WTC11 (cell line): Measurements from ENCODE around the gene CAMKMT. TPM values are rescaled to one million over a fixed set of nuclear protein-coding genes. Genes with fewer than 3 reads are reported as not detected.

Experiments
- ATAC-seq: fragments of 200-7000 bp; cut with Tn5 transposase; 2 replicates; pipeline ENCODE4 v1.10.0; 2021; ENCODE audit warnings: mild to moderate bottlenecking, moderate library complexity
- CTCF ChIA-PET: fragments of 300-600 bp; sonication (Branson Sonifier 250); formaldehyde crosslinking; loops from one replicate; lab custom pipeline; 2021; ENCODE audit warnings: antibody characterized with exemption; lab: Charles Lee
- POLR2A ChIA-PET: fragments of 350-600 bp; sonication (Branson Sonifier 250); formaldehyde crosslinking; loops from one replicate; lab custom pipeline; 2021; ENCODE audit warnings: antibody characterized with exemption; lab: Charles Lee
- DNase-seq: peaks from one replicate; pipeline ENCODE4 v3.0.0; 2021; ENCODE audit warnings: low spot score
- H3K27ac Mint-ChIP-seq: 2 replicates; pipeline ENCODE4 v1.8.0; 2021; ENCODE audit warnings: mixed read lengths
- H3K27me3 Mint-ChIP-seq: 2 replicates; pipeline ENCODE4 v1.8.0; 2021; ENCODE audit warnings: low read depth, mild to moderate bottlenecking, moderate library complexity, mixed read lengths
- H3K36me3 Mint-ChIP-seq: 2 replicates; pipeline ENCODE4 v1.8.0; 2021; ENCODE audit warnings: mixed read lengths
- H3K4me1 Mint-ChIP-seq: 2 replicates; pipeline ENCODE4 v1.8.0; 2022; ENCODE audit warnings: mixed read lengths
- H3K4me3 Mint-ChIP-seq: 2 replicates; pipeline ENCODE4 v1.8.0; 2021; ENCODE audit warnings: mild to moderate bottlenecking, moderate library complexity, mixed read lengths
- H3K9me3 Mint-ChIP-seq: 2 replicates; pipeline ENCODE4 v1.8.0; 2021; ENCODE audit warnings: mixed read lengths
- CREM ChIP-seq: sonication (generic); formaldehyde crosslinking; IDR thresholded peaks from 2 replicates; pipeline ENCODE4 v1.8.1; 2022; ENCODE audit warnings: mild to moderate bottlenecking, missing genetic modification reagents, moderate library complexity
- ETV6 ChIP-seq: sonication (generic); formaldehyde crosslinking; IDR thresholded peaks from 2 replicates; pipeline ENCODE4 v1.8.1; 2022; ENCODE audit warnings: mild to moderate bottlenecking, missing genetic modification reagents
- FOXK1 ChIP-seq: sonication (generic); formaldehyde crosslinking; IDR thresholded peaks from 2 replicates; pipeline ENCODE4 v1.8.0; 2022; ENCODE audit warnings: mild to moderate bottlenecking, moderate library complexity, missing genetic modification reagents
- IRF2 ChIP-seq: sonication (generic); formaldehyde crosslinking; IDR thresholded peaks from 2 replicates; pipeline ENCODE4 v1.8.0; 2022; ENCODE audit warnings: low read depth, missing genetic modification reagents, borderline replicate concordance
- PRRX2 ChIP-seq: fragments of 250-450 bp; sonication (Bioruptor Pico); IDR thresholded peaks from 2 replicates; pipeline ENCODE4 v1.8.0; 2021; ENCODE audit warnings: mild to moderate bottlenecking
- SMAD4 ChIP-seq: sonication (generic); formaldehyde crosslinking; IDR thresholded peaks from 2 replicates; pipeline ENCODE4 v1.8.0; 2022; ENCODE audit warnings: mild to moderate bottlenecking, missing genetic modification reagents
- SP1 ChIP-seq: sonication (generic); formaldehyde crosslinking; conservative IDR thresholded peaks from 2 replicates; pipeline ENCODE4 v1.8.1; 2022; ENCODE audit warnings: missing genetic modification reagents
- TEAD1 ChIP-seq: sonication (generic); formaldehyde crosslinking; IDR thresholded peaks from 2 replicates; pipeline ENCODE4 v1.8.0; 2022; ENCODE audit warnings: mild to moderate bottlenecking, missing genetic modification reagents
- ZNF219 ChIP-seq: sonication (generic); formaldehyde crosslinking; IDR thresholded peaks from 2 replicates; pipeline ENCODE4 v1.8.0; 2023; ENCODE audit warnings: missing genetic modification reagents, mild to moderate bottlenecking, borderline replicate concordance
- ZNF423 ChIP-seq: fragments of 250-450 bp; sonication (Bioruptor Pico); IDR thresholded peaks from 2 replicates; pipeline ENCODE4 v2.1.2; 2022; ENCODE audit warnings: mild to moderate bottlenecking, moderate library complexity
- total RNA-seq: library from RNA; stranded (reverse); gene quantifications from 3 replicates; pipeline ENCODE4 v1.2.3, GENCODE V29; 2021
- TF ChIP-seq, protein P1 (sequence below): fragments of 250-450 bp; sonication (Bioruptor Pico); IDR thresholded peaks from 2 replicates; pipeline ENCODE4 v2.1.2; 2022; ENCODE audit warnings: mild to moderate bottlenecking, moderate library complexity
- TF ChIP-seq, protein P2 (sequence below): sonication (generic); formaldehyde crosslinking; IDR thresholded peaks from 2 replicates; pipeline ENCODE4 v1.8.0; 2022; ENCODE audit warnings: mild to moderate bottlenecking, missing genetic modification reagents
- TF ChIP-seq, protein P3 (sequence below): fragments of 250-450 bp; sonication (Bioruptor Pico); IDR thresholded peaks from 2 replicates; pipeline ENCODE4 v1.9.0; 2021; ENCODE audit warnings: mild to moderate bottlenecking, borderline replicate concordance
- TF ChIP-seq, protein P4 (sequence below): fragments of 250-450 bp; sonication (Bioruptor Pico); conservative IDR thresholded peaks from 2 replicates; pipeline ENCODE4 v1.9.0; 2021; ENCODE audit warnings: mild to moderate bottlenecking
- TF ChIP-seq, protein P5 (sequence below): sonication (generic); formaldehyde crosslinking; IDR thresholded peaks from 2 replicates; pipeline ENCODE4 v1.8.1; 2023; ENCODE audit warnings: mild to moderate bottlenecking, missing genetic modification reagents
- TF ChIP-seq, protein P6 (sequence below): sonication (generic); formaldehyde crosslinking; IDR thresholded peaks from 2 replicates; pipeline ENCODE4 v1.8.0; 2023; ENCODE audit warnings: missing genetic modification reagents

CAMKMT gene
- total RNA-seq, 1 experiment from 2014 or later = 20.6 TPM

DNA sequence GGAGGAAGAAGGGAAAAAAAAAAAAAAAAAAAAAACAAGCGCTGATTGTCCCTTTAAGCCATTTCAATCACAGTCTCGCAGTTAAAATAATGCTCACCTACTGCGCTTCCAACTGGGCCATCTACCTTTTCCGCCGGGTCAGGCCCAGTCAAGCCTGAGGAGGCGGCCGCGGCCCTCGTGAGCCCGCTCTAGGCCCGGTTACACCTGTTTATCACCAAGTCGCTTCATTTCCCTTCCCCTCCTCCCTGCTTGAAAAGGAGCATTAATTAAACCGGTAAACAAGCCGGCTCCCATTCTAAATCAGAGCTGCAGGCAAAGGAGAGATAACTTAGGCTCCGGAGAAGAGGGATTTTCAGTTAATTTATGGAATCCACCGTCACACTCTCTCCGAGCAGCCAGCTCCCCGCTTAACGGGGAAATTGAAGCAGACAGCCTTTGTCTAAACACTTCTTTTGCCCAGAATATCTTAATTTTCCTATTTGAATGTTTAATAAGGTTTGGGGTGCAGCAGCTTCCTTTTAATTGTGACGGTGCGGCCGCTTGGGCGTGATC, 439.6 kb downstream of the CAMKMT start:
- ChIA-PET POLR2A (interaction anchor here (0.8 to 3.6 kb wide), 3 partner anchors 11 to 148 kb away, joined by 3 to 26 read pairs (median 4); no protein-coding TSS in a partner anchor), CTCF (interaction anchor here (1.1 to 2.3 kb wide), 2 partner anchors 31 to 155 kb away, joined by 5 to 11 read pairs; no protein-coding TSS in a partner anchor)
- H3K27me3 Mint-ChIP-seq = peaks cover 40% of the 10 kb centered on the region
- TF ChIP-seq, protein P1, sequence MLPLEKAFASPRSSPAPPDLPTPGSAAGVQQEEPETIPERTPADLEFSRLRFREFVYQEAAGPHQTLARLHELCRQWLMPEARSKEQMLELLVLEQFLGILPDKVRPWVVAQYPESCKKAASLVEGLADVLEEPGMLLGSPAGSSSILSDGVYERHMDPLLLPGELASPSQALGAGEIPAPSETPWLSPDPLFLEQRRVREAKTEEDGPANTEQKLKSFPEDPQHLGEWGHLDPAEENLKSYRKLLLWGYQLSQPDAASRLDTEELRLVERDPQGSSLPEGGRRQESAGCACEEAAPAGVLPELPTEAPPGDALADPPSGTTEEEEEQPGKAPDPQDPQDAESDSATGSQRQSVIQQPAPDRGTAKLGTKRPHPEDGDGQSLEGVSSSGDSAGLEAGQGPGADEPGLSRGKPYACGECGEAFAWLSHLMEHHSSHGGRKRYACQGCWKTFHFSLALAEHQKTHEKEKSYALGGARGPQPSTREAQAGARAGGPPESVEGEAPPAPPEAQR (CRISPR knock-in tag) = no peak
- TF ChIP-seq ETV6 (CRISPR knock-in tag) = peak; percentile 29; the same call in 1 of the 2 replicates
- no peak for TF ChIP-seq CREM (CRISPR knock-in tag)
- TF ChIP-seq ZNF423 (CRISPR knock-in tag) = peak; percentile 88
- TF ChIP-seq FOXK1 (CRISPR knock-in tag) = peak; percentile 28; the same call in 1 of the 2 replicates
- TF ChIP-seq SP1 (CRISPR knock-in tag) = 0 out of 2 replicates have a peak, but pooled peaks have one; percentile 49
- peak; percentile 57; the same call in 1 of the 2 replicates for TF ChIP-seq TEAD1
- TF ChIP-seq, protein P2, sequence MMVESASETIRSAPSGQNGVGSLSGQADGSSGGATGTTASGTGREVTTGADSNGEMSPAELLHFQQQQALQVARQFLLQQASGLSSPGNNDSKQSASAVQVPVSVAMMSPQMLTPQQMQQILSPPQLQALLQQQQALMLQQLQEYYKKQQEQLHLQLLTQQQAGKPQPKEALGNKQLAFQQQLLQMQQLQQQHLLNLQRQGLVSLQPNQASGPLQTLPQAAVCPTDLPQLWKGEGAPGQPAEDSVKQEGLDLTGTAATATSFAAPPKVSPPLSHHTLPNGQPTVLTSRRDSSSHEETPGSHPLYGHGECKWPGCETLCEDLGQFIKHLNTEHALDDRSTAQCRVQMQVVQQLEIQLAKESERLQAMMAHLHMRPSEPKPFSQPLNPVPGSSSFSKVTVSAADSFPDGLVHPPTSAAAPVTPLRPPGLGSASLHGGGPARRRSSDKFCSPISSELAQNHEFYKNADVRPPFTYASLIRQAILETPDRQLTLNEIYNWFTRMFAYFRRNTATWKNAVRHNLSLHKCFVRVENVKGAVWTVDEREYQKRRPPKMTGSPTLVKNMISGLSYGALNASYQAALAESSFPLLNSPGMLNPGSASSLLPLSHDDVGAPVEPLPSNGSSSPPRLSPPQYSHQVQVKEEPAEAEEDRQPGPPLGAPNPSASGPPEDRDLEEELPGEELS (CRISPR knock-in tag) = peak; percentile 95; the same call in 1 of the 2 replicates
- H3K36me3 Mint-ChIP-seq = no peaks in the 10 kb centered on the region
- H3K9me3 Mint-ChIP-seq = no peaks in the 10 kb centered on the region
- H3K27ac Mint-ChIP-seq = peak overlapping the region; percentile 98
- H3K4me1 Mint-ChIP-seq = peaks cover 77% of the 10 kb centered on the region
- H3K4me3 Mint-ChIP-seq = peak overlapping the region; percentile 80
- peak; percentile 63 for ATAC-seq
- peak; percentile 73 for DNase-seq

DNA sequence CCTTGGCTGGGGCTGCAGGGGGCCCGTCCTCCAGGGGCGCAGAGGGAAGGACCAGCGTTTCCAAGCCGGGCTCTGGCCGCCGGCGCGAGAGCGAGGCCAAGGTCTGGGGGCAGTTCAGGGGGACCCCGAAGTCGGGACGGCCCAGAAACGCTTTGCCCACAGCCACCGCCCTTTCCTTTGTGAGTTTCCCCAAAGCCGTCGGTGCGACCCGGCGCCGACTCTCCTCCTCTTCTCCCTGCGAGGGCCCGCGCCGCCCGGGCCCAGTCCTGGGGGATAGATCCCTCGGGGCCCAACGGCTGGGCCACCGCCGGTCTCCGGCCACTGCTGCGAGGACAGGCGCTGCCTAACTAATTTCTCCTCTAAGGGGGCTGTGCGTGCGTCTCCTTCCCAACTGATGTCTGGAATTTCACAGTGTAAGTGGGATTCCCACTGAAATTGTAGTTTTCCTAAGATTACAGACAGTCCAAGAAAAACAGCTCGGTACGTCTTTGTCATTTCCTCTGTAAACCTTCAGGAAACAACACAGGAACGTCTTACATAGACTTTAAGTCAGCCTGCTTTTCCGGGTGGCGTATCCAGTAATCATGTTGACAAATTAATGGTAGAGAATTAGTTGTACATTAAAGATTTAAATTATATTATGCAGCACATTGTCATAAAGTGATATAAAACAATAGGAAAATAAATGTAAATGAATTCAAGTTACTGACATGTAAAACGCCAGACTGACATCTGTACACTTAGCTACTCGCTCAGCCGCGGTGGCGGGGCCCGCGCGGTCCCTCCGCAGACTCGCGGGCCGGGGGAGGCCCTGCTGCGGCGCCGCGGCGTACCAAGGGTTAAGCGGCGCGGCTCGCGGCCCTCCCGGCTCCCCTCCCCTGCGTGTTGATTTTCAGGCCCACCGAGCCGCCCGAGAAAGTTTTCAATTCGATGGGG, 440.4 kb downstream of the CAMKMT start:
- H3K4me3 Mint-ChIP-seq = peak overlapping the region; percentile 80
- POLR2A ChIA-PET = interaction anchor here (0.7 to 3.6 kb wide), 5 partner anchors 12 to 148 kb away, joined by 3 to 26 read pairs (median 5); no protein-coding TSS in a partner anchor
- peaks cover 47% of the 10 kb centered on the region for H3K27me3 Mint-ChIP-seq
- H3K27ac Mint-ChIP-seq = peak overlapping the region; percentile 98
- DNase-seq (peak; percentile 54), ATAC-seq (peak; percentile 10)
- H3K4me1 Mint-ChIP-seq = peaks cover 84% of the 10 kb centered on the region
- H3K9me3 Mint-ChIP-seq = no peaks in the 10 kb centered on the region
- CTCF ChIA-PET = interaction anchor here (0.8 to 2.3 kb wide), 11 partner anchors 12 to 325 kb away, joined by 3 to 11 read pairs (median 5); no protein-coding TSS in a partner anchor
- H3K36me3 Mint-ChIP-seq = no peaks in the 10 kb centered on the region
- TF ChIP-seq PRRX2 (CRISPR knock-in tag) (no peak), CREM (CRISPR knock-in tag) (no peak), ZNF219 (CRISPR knock-in tag) (no peak), IRF2 (CRISPR knock-in tag) (no peak), SMAD4 (CRISPR knock-in tag) (no peak)
- TF ChIP-seq, protein P3, sequence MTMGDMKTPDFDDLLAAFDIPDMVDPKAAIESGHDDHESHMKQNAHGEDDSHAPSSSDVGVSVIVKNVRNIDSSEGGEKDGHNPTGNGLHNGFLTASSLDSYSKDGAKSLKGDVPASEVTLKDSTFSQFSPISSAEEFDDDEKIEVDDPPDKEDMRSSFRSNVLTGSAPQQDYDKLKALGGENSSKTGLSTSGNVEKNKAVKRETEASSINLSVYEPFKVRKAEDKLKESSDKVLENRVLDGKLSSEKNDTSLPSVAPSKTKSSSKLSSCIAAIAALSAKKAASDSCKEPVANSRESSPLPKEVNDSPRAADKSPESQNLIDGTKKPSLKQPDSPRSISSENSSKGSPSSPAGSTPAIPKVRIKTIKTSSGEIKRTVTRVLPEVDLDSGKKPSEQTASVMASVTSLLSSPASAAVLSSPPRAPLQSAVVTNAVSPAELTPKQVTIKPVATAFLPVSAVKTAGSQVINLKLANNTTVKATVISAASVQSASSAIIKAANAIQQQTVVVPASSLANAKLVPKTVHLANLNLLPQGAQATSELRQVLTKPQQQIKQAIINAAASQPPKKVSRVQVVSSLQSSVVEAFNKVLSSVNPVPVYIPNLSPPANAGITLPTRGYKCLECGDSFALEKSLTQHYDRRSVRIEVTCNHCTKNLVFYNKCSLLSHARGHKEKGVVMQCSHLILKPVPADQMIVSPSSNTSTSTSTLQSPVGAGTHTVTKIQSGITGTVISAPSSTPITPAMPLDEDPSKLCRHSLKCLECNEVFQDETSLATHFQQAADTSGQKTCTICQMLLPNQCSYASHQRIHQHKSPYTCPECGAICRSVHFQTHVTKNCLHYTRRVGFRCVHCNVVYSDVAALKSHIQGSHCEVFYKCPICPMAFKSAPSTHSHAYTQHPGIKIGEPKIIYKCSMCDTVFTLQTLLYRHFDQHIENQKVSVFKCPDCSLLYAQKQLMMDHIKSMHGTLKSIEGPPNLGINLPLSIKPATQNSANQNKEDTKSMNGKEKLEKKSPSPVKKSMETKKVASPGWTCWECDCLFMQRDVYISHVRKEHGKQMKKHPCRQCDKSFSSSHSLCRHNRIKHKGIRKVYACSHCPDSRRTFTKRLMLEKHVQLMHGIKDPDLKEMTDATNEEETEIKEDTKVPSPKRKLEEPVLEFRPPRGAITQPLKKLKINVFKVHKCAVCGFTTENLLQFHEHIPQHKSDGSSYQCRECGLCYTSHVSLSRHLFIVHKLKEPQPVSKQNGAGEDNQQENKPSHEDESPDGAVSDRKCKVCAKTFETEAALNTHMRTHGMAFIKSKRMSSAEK = no peak
- TF ChIP-seq, protein P4, sequence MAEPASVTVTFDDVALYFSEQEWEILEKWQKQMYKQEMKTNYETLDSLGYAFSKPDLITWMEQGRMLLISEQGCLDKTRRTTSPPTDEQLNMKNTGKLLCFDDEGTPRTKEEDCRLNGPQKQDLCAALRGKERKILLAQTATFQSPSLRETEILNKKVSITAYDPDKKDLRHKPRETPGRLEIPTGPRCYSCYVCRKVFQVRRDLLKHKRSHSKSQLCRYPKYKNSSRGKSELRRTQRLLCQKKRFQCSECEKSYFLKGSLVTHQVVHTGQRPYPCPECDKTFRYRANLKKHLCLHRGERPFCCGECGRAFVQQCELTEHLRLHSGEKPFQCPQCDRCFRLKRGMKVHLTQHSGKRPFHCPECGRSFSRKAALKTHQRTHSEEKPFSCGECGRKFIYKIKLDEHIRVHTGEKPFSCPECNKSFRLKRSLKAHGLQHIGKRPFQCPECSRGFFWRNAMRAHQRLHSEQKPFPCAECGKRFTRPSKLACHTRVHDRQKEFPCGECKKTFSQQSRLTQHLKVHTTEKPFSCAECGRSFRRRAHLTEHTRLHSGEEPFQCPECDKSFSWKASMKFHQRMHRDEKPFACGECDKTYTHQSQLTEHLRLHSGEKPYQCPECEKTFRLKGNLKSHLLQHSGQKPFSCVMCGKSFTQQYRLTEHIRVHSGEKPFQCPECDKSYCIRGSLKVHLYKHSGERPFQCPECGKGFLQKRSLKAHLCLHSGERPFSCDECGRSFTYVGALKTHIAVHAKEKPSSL = no peak
- TF ChIP-seq, protein P5, sequence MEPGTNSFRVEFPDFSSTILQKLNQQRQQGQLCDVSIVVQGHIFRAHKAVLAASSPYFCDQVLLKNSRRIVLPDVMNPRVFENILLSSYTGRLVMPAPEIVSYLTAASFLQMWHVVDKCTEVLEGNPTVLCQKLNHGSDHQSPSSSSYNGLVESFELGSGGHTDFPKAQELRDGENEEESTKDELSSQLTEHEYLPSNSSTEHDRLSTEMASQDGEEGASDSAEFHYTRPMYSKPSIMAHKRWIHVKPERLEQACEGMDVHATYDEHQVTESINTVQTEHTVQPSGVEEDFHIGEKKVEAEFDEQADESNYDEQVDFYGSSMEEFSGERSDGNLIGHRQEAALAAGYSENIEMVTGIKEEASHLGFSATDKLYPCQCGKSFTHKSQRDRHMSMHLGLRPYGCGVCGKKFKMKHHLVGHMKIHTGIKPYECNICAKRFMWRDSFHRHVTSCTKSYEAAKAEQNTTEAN (CRISPR knock-in tag) = no peak
- TF ChIP-seq, protein P6, sequence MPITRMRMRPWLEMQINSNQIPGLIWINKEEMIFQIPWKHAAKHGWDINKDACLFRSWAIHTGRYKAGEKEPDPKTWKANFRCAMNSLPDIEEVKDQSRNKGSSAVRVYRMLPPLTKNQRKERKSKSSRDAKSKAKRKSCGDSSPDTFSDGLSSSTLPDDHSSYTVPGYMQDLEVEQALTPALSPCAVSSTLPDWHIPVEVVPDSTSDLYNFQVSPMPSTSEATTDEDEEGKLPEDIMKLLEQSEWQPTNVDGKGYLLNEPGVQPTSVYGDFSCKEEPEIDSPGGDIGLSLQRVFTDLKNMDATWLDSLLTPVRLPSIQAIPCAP (CRISPR knock-in tag) = no peak
